GM12874 (cell line): ENCODE data around the gene MACROD2.

Experiments used
- TF ChIP-seq, protein P1 (sequence below): IDR thresholded peaks from 2 replicates; pipeline ENCODE4 v1.5.1; 2011; ENCODE audit warnings: low read depth, mild to moderate bottlenecking, control low read depth, low read length, moderate library complexity; ENCODE audit not compliant: insufficient read depth

The MACROD2 gene

DNA sequence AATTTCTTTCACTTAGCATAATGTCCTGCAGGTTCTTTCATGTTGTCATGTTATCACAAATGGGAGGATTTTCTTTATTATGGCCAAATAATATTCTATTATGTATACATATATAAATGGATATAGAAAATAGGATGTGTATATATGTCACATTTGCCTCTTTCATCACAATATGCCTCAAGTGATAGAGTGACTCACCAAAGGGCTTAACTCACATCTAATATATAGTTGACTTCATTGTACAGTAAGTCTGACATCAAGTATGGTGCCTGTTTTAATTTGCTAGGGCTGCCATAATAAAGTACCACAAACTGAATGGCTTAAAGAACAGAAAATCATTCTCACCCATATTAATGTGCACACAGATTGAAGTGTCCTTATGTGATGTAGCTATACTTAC is 778.2 kb downstream of the MACROD2 start:
- TF ChIP-seq, protein P1, sequence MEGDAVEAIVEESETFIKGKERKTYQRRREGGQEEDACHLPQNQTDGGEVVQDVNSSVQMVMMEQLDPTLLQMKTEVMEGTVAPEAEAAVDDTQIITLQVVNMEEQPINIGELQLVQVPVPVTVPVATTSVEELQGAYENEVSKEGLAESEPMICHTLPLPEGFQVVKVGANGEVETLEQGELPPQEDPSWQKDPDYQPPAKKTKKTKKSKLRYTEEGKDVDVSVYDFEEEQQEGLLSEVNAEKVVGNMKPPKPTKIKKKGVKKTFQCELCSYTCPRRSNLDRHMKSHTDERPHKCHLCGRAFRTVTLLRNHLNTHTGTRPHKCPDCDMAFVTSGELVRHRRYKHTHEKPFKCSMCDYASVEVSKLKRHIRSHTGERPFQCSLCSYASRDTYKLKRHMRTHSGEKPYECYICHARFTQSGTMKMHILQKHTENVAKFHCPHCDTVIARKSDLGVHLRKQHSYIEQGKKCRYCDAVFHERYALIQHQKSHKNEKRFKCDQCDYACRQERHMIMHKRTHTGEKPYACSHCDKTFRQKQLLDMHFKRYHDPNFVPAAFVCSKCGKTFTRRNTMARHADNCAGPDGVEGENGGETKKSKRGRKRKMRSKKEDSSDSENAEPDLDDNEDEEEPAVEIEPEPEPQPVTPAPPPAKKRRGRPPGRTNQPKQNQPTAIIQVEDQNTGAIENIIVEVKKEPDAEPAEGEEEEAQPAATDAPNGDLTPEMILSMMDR: no peak

DNA sequence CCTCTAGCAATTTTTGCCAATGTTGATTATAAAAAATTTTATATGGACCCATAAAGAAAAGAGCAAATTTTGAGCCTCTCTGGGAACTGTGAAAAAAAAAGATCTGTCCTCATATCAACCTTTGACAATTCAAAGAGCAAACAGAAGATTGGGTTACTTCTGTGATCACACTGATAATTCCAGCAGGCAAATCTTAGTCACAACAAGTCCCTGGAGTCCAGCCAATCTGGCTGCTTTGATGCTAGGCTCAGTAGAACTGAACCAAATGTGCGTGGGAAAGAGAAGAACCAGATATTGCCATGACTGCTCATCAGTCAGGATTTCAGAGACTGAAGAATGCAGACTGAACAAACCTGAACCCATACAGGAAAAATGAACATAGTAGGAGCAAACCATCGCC is 780.5 kb downstream of the MACROD2 start:
- TF ChIP-seq, protein P1: no peak

DNA sequence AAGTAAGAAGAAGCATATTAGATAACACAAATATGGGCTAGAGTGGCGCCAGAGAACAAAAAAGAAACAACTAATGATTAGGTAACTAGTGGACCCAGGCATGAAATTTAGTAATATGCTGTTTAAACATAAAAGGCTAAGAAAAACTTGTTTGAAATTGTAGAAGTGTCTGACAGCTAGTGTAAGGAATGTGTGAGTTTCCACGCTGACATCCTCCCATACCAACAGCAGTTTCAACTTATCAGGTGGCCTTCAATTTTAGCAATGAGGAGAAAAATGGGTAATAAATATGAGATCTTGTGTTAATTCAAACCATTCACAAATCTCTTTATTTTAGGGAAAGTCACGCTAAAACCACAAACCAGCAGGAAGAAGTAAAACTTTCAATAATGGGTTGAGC is 782.3 kb downstream of the MACROD2 start:
- TF ChIP-seq, protein P1: no peak

DNA sequence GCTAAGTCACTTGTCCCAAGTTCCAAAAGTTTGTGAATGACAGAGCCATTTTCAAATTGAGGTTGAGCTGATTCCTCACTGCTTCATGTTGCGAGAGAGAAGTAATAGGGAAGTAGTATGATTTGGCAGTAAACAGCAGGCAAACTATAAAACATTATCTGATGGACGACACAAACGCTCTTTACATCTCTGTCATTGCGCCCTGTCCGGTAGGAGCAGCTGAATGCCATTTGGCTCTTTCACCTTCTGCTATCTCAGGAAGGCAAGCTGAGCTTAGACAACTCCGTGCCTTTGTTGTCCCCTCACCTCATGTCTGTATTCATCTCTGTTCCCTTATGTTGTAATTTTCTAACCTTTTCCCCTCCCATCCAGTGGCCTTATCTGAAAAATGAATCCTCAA is 782.8 kb downstream of the MACROD2 start:
- TF ChIP-seq, protein P1: no peak

DNA sequence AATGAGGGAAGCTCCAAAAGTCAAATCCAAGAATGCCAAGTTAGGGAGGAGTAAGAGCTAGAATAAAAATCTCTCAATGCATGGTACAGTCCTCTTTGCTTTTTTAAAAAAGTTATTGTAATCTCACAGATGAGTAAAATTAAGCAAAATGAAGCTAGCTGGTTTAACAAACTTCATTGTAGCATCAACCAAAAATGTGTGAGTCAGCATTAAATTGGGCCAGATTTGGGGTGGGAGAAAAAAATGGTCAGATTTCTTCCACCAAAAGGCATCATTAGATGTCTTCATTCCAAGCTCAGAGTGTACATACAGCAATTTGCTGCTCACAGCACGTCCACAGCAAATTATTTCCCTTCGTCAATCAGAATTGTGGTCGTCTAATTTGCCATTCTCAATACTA is 783.6 kb downstream of the MACROD2 start:
- TF ChIP-seq, protein P1: no peak

DNA sequence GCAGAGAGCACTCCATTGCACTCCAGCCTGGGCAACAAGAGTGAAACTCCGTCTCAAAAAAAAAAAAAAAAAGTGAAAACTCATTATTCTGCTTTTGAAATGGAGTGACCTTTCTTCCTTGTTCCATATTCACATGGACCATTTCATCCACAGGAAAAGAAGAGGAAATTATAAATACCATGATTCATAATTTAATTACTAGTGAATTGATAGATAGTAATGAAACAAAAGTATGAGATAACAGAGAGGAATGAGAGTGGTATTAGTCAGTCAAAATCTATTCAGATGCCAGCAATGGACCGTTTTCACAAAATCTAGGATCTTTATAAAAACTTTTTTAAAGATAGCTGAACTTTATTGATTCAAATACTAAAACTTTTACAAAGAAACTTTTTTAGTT is 785.2 kb downstream of the MACROD2 start:
- TF ChIP-seq, protein P1: no peak

DNA sequence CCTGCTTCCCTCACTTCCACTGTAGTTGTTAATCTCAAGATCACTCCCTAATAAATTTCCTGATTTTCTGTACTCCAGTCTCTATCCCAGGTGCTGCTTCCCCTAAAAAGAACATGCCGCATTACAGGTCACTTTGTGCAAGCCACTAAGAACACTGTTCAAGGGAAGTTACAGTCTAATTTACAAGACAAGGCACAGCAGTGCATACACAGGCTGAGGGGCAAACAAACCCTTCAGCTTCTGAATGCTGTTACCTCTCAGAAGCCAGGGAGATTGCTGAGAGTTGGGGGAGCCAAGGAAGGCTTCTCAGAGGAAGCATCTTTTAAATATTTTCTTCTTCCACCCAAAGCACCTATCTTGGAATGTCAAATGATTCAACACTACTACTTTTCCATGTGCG is 787.4 kb downstream of the MACROD2 start:
- TF ChIP-seq, protein P1: no peak

DNA sequence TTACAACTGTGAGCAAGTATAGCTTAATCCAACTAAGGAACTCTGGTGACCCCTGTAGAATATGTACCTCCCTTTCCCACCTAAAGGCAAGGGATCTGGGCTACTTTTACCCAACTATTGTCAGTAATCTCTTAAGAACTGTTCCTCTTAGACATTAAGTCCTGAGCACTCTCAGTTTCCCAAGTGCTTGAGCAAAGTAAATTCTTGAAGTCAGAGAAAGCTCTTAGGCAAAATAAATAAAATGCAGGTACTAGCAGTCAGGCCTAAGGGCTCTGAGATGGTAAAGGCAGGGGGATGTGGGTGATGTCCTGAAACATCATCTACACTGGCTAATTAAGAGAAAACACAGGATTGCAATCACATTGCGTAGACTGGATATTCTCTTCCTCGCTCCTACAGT is 788.5 kb downstream of the MACROD2 start:
- TF ChIP-seq, protein P1: no peak
